Astrocyte of the spinal cord (primary cell): Measurements from ENCODE around the gene DHX58.
A peak's percentile ranks its signal among the peaks of the same experiment; 100 is the strongest.

Experiments used
- DNase-seq: peaks from one replicate; pipeline ENCODE4 v3.0.0; 2011; ENCODE audit warnings: low read depth, low spot score
- H3K4me3 ChIP-seq: 2 replicates; pipeline ENCODE4 v1.5.1; 2011; ENCODE audit warnings: low read depth, mild to moderate bottlenecking, low read length, moderate library complexity
- in situ Hi-C: cut with HindIII; loops from 2 replicates; pipeline ENCODE4 v1.10.0; 2017; ENCODE audit warnings: low sequenced_read_pairs
- TF ChIP-seq, protein P1 (sequence below): IDR thresholded peaks from 2 replicates; pipeline ENCODE4 v1.5.1; 2012; ENCODE audit warnings: low read depth, mild to moderate bottlenecking, low read length, inconsistent platforms

Gene DHX58

DNA sequence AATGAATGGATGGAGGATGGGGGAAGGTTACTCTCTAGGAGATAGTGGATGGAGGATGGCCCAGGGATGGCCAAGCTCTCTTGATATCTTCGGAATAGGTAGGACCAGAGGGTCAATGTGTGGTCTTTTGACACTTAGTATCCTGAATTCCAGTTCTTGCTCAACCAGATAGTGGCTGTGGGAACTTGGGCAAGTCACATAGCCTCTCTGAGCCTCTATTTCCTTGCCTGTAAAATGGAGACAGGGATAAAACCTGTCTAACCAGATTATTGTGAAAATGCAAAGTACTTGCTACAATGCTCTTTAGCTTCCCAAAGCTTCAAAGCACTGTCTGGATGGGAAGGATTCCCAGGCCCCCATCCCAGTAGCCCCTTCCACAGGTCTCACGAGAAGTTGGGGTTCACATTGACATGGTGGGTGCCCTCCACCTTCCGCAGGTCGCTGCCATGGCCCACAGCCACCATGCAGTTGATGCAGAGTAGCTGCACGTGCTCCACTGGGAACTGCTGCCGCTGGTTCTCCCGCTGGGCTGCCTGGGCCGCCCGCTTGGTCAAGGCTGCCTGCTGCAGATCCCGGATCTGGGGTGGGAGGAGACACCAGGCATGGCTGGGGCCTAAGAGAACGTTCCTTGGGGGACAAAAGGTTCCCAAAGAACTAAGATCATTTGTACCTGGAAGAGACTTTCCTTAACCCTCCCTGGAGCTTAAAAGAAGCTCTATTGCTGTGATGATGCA is 9.1 kb downstream of the DHX58 start:
- no peak for DNase-seq
- TF ChIP-seq, protein P1, sequence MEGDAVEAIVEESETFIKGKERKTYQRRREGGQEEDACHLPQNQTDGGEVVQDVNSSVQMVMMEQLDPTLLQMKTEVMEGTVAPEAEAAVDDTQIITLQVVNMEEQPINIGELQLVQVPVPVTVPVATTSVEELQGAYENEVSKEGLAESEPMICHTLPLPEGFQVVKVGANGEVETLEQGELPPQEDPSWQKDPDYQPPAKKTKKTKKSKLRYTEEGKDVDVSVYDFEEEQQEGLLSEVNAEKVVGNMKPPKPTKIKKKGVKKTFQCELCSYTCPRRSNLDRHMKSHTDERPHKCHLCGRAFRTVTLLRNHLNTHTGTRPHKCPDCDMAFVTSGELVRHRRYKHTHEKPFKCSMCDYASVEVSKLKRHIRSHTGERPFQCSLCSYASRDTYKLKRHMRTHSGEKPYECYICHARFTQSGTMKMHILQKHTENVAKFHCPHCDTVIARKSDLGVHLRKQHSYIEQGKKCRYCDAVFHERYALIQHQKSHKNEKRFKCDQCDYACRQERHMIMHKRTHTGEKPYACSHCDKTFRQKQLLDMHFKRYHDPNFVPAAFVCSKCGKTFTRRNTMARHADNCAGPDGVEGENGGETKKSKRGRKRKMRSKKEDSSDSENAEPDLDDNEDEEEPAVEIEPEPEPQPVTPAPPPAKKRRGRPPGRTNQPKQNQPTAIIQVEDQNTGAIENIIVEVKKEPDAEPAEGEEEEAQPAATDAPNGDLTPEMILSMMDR: no peak
- no peak overlapping the region for H3K4me3 ChIP-seq
- in situ Hi-C loops: no loop called here

DNA sequence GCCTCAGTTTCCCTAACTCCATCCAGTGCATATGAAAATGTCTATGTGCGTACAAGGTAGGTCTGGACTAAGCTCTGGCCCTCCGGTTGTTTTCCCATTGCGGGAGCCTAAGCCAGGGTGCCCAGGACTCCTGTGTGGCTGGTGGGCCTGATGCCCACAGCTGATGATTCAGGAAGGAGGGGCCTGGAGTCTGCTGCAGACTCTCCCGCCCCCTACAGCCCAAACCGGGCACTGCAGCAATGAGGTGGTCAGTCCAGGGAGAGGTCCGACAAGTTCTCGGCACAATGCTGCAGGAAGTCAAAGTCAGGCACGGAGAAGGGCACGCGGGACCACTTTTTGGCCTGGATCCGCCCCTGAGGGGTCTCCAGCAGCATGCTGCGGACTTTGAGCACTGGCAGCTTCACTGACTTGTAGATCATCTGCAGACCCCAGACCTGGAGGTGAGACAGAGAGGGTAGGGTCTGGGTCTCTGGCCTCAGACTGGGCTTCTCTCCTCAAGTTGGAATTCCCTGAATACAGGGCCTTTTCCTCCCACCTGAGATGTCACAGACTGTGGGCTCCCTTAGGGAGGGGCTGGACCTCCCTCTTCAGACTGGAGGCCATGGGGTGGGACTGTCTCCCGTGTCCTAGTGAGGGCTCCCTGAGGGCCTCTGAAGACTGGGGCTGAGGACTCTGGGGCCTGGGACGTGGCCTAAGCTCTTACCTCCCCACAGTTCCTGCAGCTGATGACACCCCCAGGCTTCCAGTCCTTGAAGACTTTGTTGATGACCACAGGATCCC is 10.8 kb downstream of the DHX58 start:
- TF ChIP-seq, protein P1: peak; percentile 99
- DNase-seq: peak; percentile 70
- in situ Hi-C loops: no loop called here
- no peak overlapping the region for H3K4me3 ChIP-seq

DNA sequence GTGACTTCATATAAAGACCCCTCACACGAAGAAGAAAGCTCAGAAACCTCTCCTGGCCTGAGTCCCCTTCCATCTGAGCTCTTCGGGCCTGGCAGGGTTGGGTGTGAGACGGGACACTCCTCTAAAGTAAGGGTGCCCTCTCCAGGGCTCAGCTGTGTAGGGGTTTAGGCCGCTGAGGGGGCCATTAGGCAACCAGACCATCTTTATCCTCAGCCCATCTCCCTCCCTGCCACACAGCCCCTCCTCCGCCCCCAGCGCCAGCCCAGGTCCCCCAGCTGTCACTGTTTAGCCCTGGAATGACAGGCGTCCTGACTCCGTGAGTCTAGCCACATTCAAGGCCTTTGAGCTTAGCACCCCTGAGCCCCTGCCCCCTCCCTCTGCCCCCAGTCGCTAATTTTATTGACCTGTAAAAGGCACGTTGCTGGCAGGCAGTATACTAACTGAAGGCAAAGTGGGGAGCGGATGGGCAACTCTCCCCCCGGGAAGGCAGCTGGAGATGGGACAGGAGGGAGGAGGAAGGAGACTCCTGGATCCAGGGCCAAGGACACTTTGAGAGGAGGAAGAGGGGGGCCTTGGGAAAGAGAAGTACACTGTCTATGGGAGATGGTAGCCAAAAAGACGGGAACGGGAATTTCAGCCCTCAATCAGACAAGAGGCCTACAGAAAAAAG is 13.6 kb downstream of the DHX58 start:
- no peak for DNase-seq
- H3K4me3 ChIP-seq: no peak overlapping the region
- TF ChIP-seq, protein P1: no peak
- in situ Hi-C loops: no loop called here

DNA sequence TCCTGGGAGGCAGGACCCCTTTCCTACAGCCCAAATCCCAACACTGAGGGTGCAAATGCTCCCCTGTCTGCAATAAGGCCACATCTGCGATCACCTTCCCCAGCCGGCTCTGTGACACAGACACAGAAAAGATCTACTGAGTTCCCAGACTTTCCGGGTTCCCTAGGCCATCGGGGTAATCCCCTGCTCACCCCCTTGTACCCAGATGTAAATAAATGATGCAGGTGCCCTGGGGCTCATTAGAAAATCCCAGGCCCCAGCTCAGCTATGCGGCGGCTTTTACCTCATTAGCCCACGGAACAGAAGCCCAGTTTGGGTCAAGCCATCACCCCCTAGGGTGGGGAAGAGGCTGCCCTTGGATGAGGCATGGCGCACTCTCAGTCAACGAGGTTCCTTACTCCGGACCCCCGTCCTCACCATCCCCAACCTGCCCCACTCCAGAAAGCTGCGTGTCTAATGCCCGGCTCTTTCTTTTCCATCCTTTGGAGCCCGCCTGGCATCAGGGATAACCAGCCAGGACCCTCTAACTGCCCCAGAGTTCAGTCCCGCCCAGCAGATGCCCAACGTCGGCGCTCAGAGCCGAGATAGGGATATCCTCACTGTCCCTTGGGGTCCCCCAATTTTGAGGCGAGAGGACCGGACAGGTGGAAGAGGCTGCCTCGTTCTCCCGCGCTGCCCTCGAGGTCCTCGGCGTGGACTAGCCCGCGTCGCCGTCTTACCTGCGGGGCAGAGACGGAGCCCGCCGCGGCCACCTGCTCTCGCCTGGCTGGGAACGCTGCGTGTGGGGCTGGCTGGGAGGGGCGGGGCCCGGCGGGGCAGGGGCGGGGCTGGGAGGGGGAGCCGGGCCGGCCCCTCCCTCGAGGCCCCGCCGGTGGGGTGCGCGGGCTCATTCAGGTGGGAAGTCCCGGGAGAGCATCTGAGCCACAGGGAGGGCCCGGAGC is 14.6 kb downstream of the DHX58 start, which contains the start of gene ZNF385C:
Gene ZNF385C (minus strand): TSS at position 783 of the 941 bp plus-strand sequence. CDS start 35,417 bp downstream, outside the sequence.
- in situ Hi-C loops: no loop called here
- DNase-seq: no peak
- H3K4me3 ChIP-seq: no peak within 1 kb of the TSS
- TF ChIP-seq, protein P1: no peak

DNA sequence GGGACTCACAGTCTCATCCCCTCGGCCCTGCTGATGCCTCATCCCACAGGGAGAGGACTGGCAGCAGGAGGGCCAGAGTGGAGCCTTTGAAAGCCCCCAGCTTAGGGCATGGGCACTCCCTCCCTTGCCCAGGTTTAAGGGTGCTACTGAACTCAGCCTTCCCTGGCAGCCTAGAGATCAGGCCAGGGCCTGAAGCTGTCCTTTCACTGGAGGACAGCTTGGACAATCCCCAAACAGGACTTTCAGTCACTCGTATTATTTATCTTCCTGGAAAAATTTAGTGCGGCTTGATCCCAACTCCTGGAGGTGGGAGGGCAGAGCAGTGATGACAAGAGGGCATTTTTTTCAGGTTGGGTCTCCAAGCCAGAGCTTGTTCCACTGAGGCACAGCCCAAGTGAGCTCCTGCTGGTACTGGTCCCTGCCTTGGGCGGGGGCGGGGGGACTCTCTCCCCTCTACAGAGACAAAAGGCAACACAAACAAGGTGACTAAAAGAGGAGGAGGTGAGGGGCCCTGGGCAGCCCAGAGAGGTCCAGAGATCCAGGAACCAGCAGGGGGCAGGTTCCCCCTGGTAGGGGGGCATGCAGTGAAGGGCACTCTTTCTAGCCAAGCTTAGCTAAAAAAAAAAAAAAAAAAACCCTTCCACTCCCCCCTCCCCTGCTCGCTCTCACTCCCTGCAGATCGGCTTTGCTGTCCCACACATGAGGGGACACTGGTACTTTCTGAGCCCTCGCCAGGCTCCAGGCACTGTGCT is 16.0 kb downstream of the DHX58 start:
- DNase-seq: no peak
- no peak overlapping the region for H3K4me3 ChIP-seq
- TF ChIP-seq, protein P1: no peak
- in situ Hi-C loops: no loop called here
